ENCODE measurements around the gene BRPF3.
"Not testable (repeated sequence)": the region's sequence is repeated elsewhere in the genome, so short reads cannot be mapped to it uniquely, and the experiment has no call there.

Gene BRPF3

DNA sequence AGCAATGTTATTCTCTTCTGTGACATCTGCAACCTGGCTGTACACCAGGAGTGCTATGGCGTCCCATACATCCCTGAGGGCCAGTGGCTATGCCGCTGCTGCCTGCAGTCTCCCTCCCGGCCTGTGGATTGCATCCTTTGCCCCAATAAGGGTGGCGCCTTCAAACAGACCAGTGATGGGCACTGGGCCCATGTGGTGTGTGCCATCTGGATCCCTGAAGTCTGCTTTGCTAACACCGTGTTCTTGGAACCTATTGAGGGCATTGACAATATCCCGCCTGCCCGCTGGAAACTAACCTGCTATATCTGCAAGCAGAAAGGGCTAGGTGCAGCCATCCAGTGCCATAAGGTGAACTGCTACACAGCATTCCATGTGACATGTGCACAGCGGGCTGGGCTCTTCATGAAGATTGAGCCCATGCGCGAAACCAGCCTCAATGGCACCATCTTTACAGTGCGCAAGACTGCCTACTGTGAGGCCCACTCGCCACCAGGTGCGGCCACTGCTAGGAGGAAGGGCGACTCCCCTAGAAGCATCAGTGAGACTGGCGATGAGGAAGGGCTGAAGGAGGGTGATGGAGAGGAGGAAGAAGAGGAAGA is 4.6 kb downstream of the BRPF3 start:
- DNase-seq: no peak

DNA sequence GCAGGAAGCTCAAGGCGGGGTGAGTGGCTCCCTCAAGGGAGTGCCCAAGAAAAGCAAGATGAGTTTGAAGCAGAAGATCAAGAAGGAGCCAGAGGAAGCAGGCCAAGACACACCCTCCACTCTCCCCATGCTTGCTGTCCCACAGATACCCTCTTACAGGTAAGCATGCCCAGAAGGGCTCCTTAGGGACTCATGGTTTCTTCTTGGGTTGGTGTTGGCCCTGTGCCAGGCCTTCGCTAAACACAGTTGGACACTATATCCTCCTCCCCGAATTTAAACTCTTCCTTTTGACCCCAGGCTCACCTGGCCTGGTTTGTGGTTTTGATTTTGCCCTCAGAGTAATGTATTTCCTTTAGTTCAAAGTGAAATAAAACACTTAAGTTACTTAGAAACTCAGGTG is 5.1 kb downstream of the BRPF3 start:
- no peak for DNase-seq

DNA sequence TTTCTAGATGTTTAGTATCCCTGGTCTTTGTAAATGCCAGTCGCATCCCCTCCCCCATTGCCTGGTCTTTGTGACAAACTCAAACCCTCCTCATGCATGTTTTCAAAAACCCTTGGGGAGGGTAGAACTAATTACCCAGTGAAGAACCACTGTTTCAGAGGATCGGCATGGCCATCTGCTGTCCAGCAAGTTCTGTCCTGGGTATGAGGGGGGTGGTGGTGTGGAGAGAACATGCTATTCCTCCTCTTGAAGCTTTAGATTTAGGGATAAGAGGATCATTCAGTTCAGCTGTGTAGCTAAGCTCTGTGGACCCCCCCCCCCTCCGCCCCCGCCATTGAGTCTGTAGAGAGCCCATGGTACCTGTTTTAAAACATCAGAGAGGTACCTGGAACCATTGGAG is 5.6 kb downstream of the BRPF3 start:
- no peak for DNase-seq

DNA sequence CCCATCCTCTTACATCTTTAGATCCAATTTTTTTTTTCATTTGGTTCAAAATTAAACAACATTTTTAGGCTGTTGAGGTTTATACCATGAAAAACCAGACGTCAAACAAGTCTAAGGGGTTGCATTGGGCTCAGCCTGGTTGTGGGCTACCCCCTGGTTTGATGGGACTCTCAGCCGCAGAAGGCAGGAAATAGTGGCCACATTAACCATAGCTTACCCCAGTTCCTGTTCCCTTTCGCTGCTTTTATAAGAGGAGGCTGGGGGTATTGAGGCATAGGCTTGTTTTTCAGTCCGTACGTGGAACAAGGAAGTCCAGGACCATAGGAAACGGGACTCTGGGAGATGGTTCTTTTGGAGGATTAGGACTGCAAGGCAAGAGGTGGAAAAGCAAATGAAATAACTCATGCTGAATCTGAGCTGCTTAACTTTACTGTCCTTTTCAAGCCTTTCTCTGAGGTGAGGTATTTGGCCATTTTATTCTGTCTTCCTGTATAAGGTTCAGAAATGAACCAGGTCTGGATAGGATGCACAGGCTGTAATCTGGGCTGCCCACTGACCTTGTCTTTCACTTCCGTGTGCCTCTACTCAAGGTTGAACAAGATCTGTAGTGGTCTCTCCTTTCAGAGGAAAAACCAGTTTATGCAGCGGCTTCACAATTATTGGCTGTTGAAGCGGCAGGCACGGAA is 7.7 kb downstream of the BRPF3 start:
- DNase-seq: no peak

DNA sequence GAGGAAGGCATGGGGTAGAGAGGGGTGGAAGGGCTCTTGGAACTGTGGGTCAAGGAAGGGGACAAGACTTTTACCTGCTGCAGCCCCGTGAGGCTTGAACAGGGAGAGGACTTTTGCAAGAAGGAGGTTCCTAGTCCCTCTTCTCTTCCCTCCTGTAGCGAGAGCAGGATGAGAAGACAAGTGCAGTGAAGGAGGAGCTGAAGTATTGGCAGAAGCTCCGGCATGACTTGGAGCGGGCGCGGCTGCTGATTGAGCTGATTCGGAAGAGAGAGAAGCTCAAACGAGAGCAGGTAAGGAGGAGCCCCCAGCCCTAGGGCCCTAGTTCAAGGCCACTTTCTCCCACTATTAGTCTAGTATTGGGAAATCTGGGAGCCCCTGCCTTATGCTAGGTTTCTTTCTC is 10.6 kb downstream of the BRPF3 start:
- no peak for DNase-seq

DNA sequence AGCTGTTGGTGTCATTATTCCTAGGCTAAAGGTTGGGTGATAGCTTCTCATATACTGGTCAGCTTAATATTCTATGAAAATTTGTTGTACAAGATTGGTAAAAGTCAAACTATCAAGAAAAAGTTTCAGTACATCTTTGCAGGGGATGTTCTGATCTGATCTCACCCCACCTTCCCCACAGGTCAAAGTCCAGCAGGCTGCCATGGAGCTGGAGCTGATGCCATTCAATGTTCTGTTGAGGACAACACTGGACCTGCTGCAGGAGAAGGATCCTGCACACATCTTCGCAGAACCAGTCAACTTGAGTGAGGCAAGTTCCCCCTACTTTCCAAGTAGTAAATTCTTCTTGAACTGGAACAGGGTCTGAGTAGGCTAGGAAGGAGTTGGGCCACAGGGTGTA is 13.1 kb downstream of the BRPF3 start:
- no peak for DNase-seq

DNA sequence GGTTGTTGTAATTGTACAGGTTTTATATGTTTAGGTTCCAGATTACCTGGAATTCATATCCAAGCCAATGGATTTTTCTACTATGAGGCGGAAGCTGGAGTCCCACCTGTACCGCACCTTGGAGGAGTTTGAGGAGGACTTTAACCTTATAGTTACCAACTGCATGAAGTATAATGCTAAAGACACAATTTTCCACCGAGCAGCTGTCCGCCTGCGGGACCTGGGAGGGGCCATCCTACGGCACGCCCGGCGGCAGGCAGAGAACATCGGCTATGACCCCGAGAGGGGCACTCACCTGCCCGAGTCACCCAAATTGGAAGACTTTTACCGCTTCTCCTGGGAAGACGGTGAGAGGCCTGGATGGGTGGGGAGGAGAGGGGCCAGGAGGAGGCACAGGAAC is 13.6 kb downstream of the BRPF3 start:
- DNase-seq: no peak

DNA sequence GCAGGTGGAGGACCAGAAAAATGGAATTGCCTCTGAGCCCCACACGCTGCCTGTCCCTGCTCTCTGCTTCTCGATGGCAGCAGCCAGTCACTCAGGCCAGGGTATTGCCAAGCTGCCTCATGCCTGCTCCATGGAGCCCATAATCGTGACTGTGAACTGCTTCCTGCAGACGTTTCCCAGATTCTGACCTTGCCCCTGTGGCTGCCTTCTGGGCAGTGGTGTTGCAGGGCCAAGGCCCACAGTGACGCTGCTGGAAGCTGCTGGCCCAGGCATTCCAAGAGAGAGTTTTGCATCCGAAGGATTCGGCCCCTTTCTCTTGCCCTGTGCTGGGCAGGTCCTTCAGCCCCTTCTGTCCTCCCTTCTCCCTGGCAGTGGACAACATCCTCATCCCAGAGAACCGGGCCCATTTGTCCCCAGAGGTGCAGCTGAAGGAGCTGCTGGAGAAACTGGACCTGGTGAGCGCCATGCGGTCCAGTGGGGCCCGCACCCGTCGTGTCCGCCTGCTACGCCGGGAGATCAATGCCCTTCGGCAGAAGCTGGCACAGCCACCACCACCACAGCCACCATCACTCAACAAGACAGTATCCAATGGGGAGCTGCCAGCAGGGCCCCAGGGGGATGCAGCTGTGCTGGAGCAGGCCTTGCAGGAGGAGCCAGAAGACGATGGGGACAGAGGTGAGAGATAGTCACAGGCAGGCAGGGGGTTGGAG is 14.5 kb downstream of the BRPF3 start:
- DNase-seq: no peak

DNA sequence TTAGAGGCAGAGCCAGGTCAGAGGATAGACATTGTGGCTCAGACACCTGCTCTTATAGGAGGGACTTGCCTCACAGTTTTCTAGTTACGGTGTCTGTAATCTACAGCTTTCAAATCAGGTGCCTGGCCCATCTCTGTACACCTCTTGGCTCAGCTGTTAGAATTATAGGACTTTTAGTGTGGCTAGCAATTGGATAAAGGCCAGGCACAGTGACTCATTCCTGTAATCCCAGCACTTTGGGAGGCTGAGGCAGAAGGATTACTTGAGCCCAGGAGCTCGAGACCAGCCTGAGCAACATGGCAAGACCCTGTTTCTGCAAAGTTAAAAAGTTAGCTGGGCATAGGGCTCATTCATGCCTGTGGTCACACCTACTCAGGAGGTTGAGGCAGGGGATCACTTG is 20.0 kb downstream of the BRPF3 start:
- peak; percentile 36 for DNase-seq

DNA sequence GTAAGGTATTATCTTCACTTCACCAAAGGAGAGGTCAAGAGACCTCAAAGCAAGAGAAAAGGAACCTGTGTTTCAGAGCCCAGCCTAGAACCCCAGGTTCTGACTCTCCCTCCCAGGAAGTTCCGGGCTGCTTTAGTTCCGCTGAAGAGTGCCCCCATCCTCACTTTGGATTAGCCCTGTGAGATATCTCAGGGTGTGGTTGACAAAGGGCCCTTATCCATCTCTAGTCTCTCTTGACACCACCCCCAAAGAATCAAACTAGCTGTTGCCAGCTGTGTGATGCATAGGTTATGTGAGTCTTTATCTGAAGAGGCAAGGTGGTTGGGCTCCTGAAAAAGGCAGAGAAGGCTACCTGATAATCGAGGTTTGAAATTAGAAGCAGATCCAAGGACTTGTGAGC is 20.6 kb downstream of the BRPF3 start:
- no peak for DNase-seq

DNA sequence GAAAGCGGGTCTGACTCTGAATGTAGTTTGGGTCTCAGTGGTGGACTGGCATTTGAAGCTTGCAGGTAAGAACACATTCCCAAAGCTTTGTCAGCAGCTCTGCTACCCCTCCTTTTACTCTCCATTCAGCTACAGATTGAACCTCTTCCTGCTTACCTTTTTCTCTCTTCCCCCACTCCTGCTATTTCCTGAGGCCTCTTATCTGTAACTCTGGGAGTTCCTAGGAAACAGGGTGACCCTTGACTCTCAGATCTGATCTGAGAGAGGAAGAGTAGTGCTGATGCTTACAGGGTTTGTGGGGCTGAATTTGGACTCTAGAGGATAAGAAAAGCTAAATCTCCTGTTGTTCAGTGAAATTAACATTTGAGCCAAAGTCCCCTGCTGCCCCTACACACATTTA is 21.4 kb downstream of the BRPF3 start:
- no peak for DNase-seq

DNA sequence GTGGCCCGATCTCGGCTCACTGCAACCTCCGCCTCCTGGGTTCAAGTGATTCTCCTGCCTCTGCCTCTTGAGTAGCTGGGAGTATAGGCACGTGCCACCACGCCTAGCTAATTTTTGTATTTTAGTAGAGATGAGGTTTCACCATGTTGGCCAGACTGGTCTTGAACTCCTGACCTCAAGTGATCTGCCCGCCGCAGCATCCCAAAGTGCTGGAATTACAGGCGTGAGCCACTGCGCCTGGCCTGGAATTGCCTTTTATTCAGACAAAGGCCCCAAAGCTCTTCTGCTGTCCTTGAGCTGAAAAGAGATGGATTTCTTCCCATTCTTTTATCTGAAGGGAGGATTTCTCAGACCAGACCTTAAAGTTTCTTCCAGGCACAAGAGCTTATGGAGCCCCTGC is 22.0 kb downstream of the BRPF3 start:
- DNase-seq: not testable (repeated sequence)

DNA sequence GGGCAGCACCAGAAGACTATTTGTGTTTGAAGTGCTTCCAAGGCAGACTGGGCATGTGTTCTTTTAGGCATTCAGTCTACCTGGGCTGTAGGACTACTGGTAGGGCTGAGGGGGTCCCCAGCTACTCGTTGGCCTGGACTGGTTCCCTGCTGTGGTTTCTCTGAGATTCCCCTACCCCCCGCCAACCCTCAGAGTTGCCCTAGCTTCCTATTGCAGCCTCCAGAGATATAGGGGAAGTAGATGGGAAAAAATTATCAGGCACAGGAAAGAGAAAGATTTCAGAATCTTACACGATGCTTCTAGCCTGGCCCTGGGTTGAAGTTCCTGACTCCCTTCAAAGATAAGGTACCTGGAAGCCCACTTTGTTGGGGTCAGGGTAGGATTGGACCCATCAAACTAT is 22.5 kb downstream of the BRPF3 start:
- no peak for DNase-seq

DNA sequence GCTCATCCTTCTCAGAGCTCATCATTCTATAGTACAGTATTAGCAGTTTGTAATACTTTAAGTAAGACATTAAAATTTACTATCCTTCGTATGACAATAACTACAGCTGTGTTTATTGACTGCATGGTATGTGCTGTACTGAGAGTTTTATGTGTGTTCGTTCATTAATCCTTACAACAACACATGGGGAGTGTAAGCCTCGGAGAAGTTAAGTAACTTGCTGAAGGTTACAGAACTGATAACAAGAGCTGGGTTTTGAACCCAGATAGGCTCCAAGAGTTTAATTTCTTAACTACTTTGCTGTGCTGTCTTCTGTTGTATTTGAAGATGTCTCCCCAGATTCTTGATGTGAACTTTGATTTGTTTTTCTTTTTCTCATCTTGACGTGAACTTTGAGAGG is 23.7 kb downstream of the BRPF3 start:
- DNase-seq: no peak

DNA sequence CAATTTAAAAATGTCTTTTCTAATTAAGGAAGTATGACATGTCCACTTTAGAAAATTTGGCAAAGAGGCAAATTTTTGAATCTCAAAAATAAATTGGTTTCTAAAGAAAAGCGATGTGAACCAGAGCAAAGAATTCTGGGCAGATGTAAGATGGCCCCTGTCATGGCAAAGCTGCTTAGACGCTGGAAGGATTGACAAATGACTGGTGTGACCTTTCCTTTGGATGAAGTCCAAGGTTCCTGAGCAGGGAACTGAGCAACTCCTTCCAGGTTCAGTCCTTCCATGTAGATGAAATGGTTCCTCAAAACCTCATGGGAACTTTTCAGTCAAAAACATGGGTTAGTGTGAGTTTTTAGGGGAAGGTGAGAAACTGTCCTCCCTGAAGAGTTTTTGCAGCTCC is 25.1 kb downstream of the BRPF3 start:
- no peak for DNase-seq

DNA sequence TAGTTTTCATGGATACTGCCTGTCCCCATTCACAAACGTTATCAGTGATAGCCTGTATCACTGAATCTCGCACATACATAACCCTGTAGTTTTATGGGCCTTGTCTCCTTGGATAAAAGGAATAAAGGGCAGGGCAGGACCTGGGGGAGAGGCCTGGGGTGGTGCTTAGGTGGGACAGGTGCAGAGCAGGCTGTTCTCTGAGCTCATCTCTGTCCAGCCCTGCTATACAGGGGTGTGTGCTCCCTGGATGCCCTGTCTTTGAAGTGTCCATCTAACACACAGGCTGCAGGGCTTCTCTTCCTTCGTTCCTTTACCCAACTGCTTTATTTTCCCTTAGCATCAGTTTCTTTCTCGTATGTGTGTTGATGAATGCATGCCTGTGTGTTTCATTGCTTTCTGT is 26.4 kb downstream of the BRPF3 start:
- no peak for DNase-seq

DNA sequence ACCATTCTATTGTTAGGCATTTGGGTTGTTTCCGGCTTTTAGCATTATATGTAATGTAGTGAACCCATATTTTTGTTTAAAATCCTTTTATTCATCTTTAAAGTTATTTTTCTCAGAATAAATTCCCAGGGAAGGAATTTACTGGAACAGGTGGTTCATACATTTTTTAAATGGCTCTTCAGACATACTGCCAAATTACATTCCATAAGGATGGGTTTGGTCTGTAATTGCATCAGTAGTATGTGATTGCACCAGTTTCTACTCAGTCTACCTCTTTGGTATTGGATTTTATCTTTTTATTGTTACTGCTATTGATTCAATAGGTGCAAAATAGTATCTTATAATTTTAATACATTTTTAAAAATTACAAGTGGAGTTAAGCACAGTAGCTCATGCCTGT is 27.2 kb downstream of the BRPF3 start:
- DNase-seq: peak; percentile 6

DNA sequence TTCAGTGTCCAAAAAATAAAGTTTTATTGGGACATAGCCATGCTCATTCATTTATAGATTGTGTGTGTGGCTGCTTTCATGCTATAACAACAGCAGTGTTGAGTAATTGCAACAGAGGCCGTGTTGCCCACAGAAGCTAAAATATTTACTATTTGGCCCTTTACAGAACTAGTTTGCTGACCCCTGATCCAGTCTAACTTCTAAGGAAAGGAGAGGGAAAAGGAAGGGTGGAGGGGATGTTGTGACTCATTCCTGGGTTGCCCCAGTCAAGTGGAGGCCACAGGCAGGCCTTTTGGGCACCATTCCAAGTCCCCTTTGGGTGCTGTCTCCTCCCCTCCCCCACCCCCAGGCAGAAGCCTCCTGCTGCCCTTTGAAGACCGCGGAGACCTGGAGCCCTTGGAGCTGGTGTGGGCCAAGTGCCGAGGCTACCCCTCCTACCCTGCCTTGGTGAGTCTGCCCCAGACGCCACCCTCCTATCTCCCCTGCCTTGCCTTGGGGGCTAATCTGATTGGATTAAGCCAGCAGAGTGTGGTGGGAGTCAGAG is 28.4 kb downstream of the BRPF3 start:
- peak; percentile 12 for DNase-seq

DNA sequence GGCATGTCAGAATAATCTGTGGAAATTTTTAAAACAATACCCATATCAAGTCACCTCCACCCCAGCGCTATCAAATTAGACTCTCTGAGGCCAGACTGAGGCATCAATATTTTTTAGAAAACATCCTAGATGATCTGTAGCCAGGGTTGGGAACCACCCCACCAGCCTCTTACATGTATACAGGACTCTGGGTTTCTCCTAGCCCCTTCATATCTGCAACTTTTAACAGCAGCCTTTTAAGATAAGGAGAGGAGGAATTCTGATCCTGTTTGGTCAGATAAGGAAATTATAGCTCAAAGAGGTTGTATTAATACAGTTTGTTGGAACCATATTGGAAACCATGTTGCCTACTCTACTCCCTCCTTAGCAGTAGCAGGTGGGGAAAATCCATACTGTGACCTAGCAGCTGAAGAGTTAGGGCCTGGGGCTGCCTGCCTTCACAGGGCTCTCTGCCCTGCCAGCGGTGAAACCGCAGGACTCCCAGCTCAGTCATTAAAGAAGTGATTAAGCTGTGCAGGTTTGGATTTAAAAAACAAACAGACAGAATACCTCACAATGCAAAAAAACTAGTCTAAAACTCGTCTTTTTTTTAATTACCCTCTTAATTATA is 30.0 kb downstream of the BRPF3 start:
- no peak for DNase-seq

DNA sequence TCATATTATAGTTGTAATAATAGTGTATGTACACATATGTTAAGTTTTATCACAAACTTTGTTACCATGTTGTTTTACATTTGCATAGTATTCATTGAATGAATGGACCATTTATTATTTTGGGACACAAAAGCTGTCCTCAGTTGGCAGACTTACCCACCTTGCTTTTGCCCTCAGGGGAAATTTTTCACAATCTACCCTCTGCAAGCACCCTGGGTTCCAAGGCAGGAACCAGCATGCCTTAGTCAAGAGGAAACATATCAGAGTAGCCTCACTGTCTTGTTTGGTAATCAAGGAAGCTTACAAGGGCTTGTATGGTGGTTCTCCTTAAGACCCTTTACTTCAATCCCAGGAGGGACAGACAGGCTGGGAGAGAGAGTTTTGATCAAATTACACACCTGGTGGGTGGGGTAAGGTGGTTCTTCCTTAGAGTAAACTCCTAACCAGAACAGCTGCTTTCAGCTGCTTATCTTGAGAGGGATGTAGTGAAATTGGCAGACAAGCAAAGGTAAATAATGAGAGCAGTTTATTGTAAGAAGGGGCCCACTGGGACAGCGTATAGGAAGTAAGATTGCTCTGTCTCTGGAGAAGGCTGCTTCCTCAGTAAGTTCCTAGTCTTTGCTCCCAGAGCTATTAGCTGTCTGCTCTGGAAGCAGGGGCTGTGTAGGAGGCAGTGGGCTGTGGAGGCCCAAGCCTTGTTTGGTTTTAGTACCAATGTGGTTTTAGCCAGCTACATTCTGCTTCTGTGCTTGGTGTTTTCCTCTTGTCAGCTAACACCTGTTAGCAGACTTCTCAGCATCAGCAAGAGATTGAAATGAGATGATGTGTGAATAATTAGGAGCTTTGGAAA is 31.1 kb downstream of the BRPF3 start:
- DNase-seq: no peak

DNA sequence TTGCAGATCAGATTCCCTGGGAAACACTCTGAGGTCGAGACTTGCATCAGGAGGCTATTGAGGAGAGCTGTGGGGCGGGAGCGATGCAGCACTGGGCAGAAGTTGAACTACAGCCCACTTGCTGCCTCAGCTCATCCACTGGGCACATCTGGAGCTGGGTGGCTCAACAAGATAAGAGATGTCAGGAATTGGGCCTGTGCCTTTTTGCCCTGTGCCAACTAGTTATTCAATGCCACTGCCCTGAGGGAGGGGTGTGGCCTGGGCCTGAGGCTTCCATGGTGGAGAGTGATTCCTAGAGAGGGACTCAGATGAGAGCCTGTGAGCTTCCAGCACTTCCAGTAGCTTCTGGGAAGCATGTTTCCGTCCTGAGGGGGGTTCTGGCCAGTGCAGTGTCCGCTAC is 32.7 kb downstream of the BRPF3 start:
- no peak for DNase-seq

DNA sequence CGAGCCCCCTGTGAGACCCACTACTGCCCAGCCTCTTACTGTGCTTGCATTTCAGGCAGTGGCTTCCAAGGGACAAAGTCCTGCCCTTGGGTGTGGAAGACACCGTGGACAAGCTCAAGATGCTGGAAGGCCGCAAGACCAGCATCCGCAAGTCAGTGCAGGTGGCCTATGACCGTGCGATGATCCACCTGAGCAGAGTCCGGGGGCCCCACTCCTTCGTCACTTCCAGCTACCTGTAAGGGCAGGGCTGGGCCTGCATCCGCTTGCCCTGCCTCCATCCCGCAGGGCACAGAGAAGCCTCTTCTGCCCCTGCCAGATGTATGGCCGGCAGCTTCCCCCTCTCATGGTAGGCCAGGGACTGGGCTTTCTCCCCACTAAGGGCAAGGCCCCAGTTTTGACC is 33.8 kb downstream of the BRPF3 start:
- no peak for DNase-seq

DNA sequence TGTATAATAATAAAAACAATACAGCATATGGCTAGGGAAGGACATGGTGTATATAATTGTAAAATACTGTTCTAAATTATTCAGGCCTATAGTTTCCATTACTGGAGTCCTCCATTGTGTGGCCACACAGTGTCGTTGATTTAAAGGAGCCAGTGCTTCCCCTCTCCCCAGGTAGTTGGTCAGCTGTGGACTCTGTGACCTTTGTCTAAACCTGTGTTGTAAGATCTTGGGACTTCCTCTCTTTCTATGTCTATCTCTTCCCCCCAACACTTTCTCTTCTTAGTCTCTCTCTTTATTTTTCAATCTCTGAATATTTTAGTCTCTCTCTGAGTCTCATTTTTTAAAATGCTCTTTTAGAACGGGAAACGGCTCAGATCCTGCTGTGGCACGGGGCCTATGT is 35.6 kb downstream of the BRPF3 start:
- no peak for DNase-seq
